HEK293 (cell line): Measurements from ENCODE around the gene ADD1.

ENCODE experiments used
- CTCF ChIA-PET: fragments of 350-600 bp; formaldehyde crosslinking; extraction: SDS; loops from one replicate; lab custom pipeline; 2021; ENCODE audit warnings: antibody characterized with exemption; lab: Yijun Ruan, JAX
- POLR2A ChIA-PET: fragments of 300-600 bp; formaldehyde crosslinking; extraction: SDS; loops from one replicate; lab custom pipeline; 2020; ENCODE audit warnings: antibody characterized with exemption, inconsistent platforms; lab: Yijun Ruan, JAX
- H3K27ac ChIP-seq: fragments of 200-500 bp; sonication (Bioruptor generic); 2 replicates; pipeline ENCODE4 v1.5.1; 2014; ENCODE audit warnings: low read depth, low read length, control low read depth, inconsistent platforms; ENCODE audit errors: extremely low read depth
- H3K36me3 ChIP-seq, 2 experiments: fragments of 200-500 bp in 1 of 2; sonication (Bioruptor generic) in 1 of 2; 1 replicate in 1 of 2; 2 replicates in 1 of 2; pipeline ENCODE4 v1.5.1; 2014 to 2017; ENCODE audit warnings: inconsistent platforms in 2 of 2, low read length in 2 of 2; ENCODE audit not compliant: control insufficient read depth in 2 of 2, insufficient read depth in 1 of 2
- H3K4me1 ChIP-seq: fragments of 200-500 bp; sonication (Bioruptor generic); 2 replicates; pipeline ENCODE4 v1.5.1; 2014; ENCODE audit warnings: mild to moderate bottlenecking, low read length, inconsistent platforms; ENCODE audit not compliant: control insufficient read depth, insufficient read depth
- H3K4me3 ChIP-seq: 2 replicates; pipeline ENCODE4 v1.5.1; 2011; ENCODE audit warnings: low read depth, mild to moderate bottlenecking, control low read depth, low read length, moderate library complexity
- H3K9me3 ChIP-seq: fragments of 200-500 bp; sonication (Bioruptor generic); 2 replicates; pipeline ENCODE4 v1.5.1; 2014; ENCODE audit warnings: low read depth, low read length, inconsistent platforms; ENCODE audit not compliant: control insufficient read depth, insufficient read depth
- AEBP2 ChIP-seq: fragments of 450-650 bp; formaldehyde crosslinking; IDR thresholded peaks from 2 replicates; pipeline ENCODE4 v1.5.1; 2016; ENCODE audit warnings: missing biosample characterization, missing genetic modification characterization, borderline replicate concordance
- GLIS1 ChIP-seq: fragments of 450-650 bp; formaldehyde crosslinking; IDR thresholded peaks from 2 replicates; pipeline ENCODE4 v1.5.1; 2016; ENCODE audit warnings: missing biosample characterization, missing genetic modification characterization
- PBX3 ChIP-seq: sonication (generic); formaldehyde crosslinking; IDR thresholded peaks from 2 replicates; pipeline ENCODE4 v1.8.1; 2022; ENCODE audit warnings: mild to moderate bottlenecking, moderate library complexity, missing genetic modification reagents
- TCF7L2 ChIP-seq: IDR thresholded peaks from 2 replicates; pipeline ENCODE4 v1.6.1; 2011; ENCODE audit warnings: low read depth, mild to moderate bottlenecking, inconsistent platforms, low read length, moderate library complexity, borderline replicate concordance
- YY1 ChIP-seq: fragments of 450-650 bp; formaldehyde crosslinking; IDR thresholded peaks from 2 replicates; pipeline ENCODE4 v1.5.1; 2018; ENCODE audit warnings: missing biosample characterization, missing genetic modification characterization
- ZFHX2 ChIP-seq: fragments of 450-650 bp; formaldehyde crosslinking; conservative IDR thresholded peaks from 2 replicates; pipeline ENCODE4 v1.5.1; 2016; ENCODE audit warnings: missing biosample characterization, missing genetic modification characterization
- ZFP37 ChIP-seq: fragments of 450-650 bp; formaldehyde crosslinking; IDR thresholded peaks from 2 replicates; pipeline ENCODE4 v1.5.1; 2016; ENCODE audit warnings: missing biosample characterization, missing genetic modification characterization
- ZNF175 ChIP-seq: fragments of 450-650 bp; formaldehyde crosslinking; IDR thresholded peaks from 2 replicates; pipeline ENCODE4 v1.5.1; 2016; ENCODE audit warnings: missing biosample characterization, missing genetic modification characterization
- ZNF404 ChIP-seq: fragments of 450-650 bp; formaldehyde crosslinking; IDR thresholded peaks from 2 replicates; pipeline ENCODE4 v1.5.1; 2017; ENCODE audit warnings: missing biosample characterization, missing genetic modification characterization
- TF ChIP-seq, protein P1 (sequence below): fragments of 450-650 bp; formaldehyde crosslinking; IDR thresholded peaks from 2 replicates; pipeline ENCODE4 v1.5.1; 2017; ENCODE audit warnings: missing biosample characterization, missing genetic modification characterization
- TF ChIP-seq, protein P2 (sequence below): fragments of 450-650 bp; formaldehyde crosslinking; IDR thresholded peaks from 2 replicates; pipeline ENCODE4 v1.5.1; 2016; ENCODE audit warnings: missing biosample characterization, missing genetic modification characterization, borderline replicate concordance

Gene ADD1

DNA sequence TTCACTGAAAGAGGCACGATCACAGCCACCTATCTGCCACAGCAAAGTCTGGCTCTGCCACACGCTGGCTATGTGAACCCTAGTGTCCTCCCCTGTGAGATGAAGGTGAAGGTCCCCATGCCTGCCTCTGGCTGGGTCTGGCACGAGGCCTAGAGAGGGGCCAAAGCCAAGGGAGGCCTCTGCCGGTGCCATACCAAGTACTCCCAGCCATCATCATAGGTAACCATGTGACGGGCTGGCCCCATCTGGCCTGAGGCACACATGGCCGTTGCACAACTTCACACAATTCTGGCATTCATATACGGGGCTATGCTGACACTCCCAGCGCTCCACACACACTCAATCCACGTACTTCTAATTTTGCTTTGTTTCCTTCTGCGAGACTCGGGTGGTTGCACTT, 104.3 kb downstream of the ADD1 start:
- ChIA-PET CTCF (interaction anchor here (1.1 kb wide), 1 partner anchor 11 kb away, joined by 3 read pairs; no protein-coding TSS in a partner anchor), POLR2A (interaction anchor here (0.9 kb wide), 1 partner anchor 16 kb away, joined by 3 read pairs; the partner anchor contains the start of genes GRK4 and NOP14)
- no peak overlapping the region for H3K27ac ChIP-seq
- no peak overlapping the region for H3K4me3 ChIP-seq
- H3K36me3 ChIP-seq: peaks cover 0 to 99% of the 10 kb centered on the region in 2 experiments
- no peaks in the 10 kb centered on the region for H3K9me3 ChIP-seq
- TF ChIP-seq TCF7L2 (no peak), ZNF404 (tag by site-specific recombination) (no peak), GLIS1 (tag by site-specific recombination) (no peak), PBX3 (CRISPR knock-in tag) (no peak)
- TF ChIP-seq, protein P1, sequence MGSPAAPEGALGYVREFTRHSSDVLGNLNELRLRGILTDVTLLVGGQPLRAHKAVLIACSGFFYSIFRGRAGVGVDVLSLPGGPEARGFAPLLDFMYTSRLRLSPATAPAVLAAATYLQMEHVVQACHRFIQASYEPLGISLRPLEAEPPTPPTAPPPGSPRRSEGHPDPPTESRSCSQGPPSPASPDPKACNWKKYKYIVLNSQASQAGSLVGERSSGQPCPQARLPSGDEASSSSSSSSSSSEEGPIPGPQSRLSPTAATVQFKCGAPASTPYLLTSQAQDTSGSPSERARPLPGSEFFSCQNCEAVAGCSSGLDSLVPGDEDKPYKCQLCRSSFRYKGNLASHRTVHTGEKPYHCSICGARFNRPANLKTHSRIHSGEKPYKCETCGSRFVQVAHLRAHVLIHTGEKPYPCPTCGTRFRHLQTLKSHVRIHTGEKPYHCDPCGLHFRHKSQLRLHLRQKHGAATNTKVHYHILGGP (tag by site-specific recombination): no peak
- no peaks in the 10 kb centered on the region for H3K4me1 ChIP-seq

DNA sequence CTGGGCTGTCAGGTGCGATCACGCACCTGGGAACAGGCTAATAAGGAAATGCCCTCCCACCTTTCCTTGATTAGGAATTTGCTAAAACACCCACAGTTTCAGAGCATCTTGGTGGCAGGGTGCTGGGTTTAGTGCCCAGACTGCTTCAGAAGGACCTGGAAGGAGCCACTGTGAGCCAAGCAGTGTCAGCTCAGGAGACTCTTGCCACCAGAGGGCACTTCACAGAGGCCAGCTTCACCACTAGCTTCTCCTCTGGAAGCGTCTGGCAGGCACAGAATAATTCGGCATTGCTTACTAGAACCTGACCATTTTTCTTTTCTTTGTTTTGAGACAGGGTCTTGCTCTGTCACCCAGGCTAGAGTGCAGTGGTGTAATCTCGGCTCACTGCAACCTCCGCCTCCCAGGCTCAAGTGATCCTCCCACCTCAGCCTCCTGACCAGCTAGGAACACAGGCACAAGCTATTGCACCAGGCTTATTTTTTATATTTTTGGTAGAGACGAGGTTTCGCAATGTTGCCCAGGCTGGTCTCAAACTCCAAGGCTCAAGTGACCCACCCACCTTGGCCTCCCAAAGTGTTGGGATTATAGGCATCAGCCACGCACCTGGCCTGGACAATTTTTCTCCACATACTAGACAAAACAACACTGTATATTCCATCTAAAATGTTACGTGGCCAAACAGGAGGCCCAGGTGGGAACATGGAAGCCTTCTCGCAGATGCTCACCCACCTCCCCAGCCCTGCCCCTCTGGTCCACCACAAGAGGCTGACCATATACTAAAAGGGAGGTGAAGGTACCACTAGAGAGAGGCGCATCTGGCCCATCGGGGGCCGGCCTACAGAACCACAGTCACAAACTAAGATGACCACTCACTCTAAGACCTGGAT, 105.5 kb downstream of the ADD1 start:
- peaks cover 0 to 99% of the 10 kb centered on the region in 2 experiments for H3K36me3 ChIP-seq
- ChIA-PET CTCF (interaction anchor here (1.1 kb wide), 2 partner anchors 12 to 88 kb away, joined by 3 to 5 read pairs; no protein-coding TSS in a partner anchor), POLR2A (interaction anchor here (0.9 kb wide), 1 partner anchor 14 kb away, joined by 3 read pairs; the partner anchor contains the start of genes GRK4 and NOP14)

More for the DNA sequence above, 105.5 kb downstream of the ADD1 start:
- no peaks in the 10 kb centered on the region for H3K4me1 ChIP-seq
- no peak overlapping the region for H3K4me3 ChIP-seq
- no peak overlapping the region for H3K27ac ChIP-seq
- H3K9me3 ChIP-seq: no peaks in the 10 kb centered on the region
- TF ChIP-seq AEBP2 (tag by site-specific recombination) (no peak), ZFP37 (tag by site-specific recombination) (no peak), YY1 (tag by site-specific recombination) (no peak), ZNF175 (tag by site-specific recombination) (no peak), ZFHX2 (tag by site-specific recombination) (no peak)
- TF ChIP-seq, protein P2, sequence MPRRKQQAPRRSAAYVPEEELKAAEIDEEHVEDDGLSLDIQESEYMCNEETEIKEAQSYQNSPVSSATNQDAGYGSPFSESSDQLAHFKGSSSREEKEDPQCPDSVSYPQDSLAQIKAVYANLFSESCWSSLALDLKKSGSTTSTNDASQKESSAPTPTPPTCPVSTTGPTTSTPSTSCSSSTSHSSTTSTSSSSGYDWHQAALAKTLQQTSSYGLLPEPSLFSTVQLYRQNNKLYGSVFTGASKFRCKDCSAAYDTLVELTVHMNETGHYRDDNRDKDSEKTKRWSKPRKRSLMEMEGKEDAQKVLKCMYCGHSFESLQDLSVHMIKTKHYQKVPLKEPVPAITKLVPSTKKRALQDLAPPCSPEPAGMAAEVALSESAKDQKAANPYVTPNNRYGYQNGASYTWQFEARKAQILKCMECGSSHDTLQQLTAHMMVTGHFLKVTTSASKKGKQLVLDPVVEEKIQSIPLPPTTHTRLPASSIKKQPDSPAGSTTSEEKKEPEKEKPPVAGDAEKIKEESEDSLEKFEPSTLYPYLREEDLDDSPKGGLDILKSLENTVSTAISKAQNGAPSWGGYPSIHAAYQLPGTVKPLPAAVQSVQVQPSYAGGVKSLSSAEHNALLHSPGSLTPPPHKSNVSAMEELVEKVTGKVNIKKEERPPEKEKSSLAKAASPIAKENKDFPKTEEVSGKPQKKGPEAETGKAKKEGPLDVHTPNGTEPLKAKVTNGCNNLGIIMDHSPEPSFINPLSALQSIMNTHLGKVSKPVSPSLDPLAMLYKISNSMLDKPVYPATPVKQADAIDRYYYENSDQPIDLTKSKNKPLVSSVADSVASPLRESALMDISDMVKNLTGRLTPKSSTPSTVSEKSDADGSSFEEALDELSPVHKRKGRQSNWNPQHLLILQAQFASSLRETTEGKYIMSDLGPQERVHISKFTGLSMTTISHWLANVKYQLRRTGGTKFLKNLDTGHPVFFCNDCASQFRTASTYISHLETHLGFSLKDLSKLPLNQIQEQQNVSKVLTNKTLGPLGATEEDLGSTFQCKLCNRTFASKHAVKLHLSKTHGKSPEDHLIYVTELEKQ: no peak
- TF ChIP-seq, all 188 proteins: peak for 0
